Stimulated activated CD4-positive, alpha-beta T cell treated with anti-CD3 and anti-CD28 coated beads, Interleukin-1b, Interleukin-23, amount 100 ng/mL, for 4 hours (primary cell): ENCODE measurements around the gene SORL1.

Experiments used
- DNase-seq, 2 donors: peaks; one replicate each; pipeline ENCODE4 v3.0.0-alpha.2; 2020; ENCODE audit warnings: low read depth in 2 of 2

The SORL1 gene

GRCh38 chr11:121453589-121454299, 1.6 kb downstream of the SORL1 start:
- DNase-seq: no peak

- no peak for DNase-seq
Observed at GRCh38 chr11:121455115-121455514, 3.0 kb downstream of the SORL1 start.

GRCh38 chr11:121456151-121456550, 4.0 kb downstream of the SORL1 start:
- no peak for DNase-seq

GRCh38 chr11:121456816-121457431, 4.8 kb downstream of the SORL1 start:
- no peak for DNase-seq

GRCh38 chr11:121458551-121458950, 6.4 kb downstream of the SORL1 start:
- no peak for DNase-seq

- no peak for DNase-seq
Observed at GRCh38 chr11:121459413-121460017, 7.4 kb downstream of the SORL1 start.

GRCh38 chr11:121460941-121461514, 8.9 kb downstream of the SORL1 start:
- DNase-seq: no peak

- DNase-seq: no peak
Observed at GRCh38 chr11:121461843-121462242, 9.7 kb downstream of the SORL1 start.

- no peak for DNase-seq
Observed at GRCh38 chr11:121463689-121464335, 11.7 kb downstream of the SORL1 start.

- DNase-seq: peak; percentile 54 to 57
Observed at GRCh38 chr11:121464352-121464946, 12.3 kb downstream of the SORL1 start.

- DNase-seq: no peak
Observed at GRCh38 chr11:121465709-121466062, 13.6 kb downstream of the SORL1 start.

- DNase-seq: peak in 1 of 2 donors; percentile 20
Observed at GRCh38 chr11:121466063-121466794, 14.1 kb downstream of the SORL1 start.

GRCh38 chr11:121467471-121467870, 15.4 kb downstream of the SORL1 start:
- no peak for DNase-seq

GRCh38 chr11:121467965-121468364, 15.9 kb downstream of the SORL1 start:
- DNase-seq: peak; percentile 62 to 83

GRCh38 chr11:121469910-121470309, 17.8 kb downstream of the SORL1 start:
- no peak for DNase-seq

GRCh38 chr11:121471167-121471566, 19.1 kb downstream of the SORL1 start:
- no peak for DNase-seq

GRCh38 chr11:121472312-121472711, 20.2 kb downstream of the SORL1 start:
- no peak for DNase-seq

- DNase-seq: no peak
Observed at GRCh38 chr11:121473064-121473777, 21.1 kb downstream of the SORL1 start.

GRCh38 chr11:121474680-121475079, 22.6 kb downstream of the SORL1 start:
- DNase-seq: no peak

- no peak for DNase-seq
Observed at GRCh38 chr11:121476379-121477032, 24.4 kb downstream of the SORL1 start.
